ENCODE data around the gene RNF214.

Gene RNF214

GRCh38 chr11:117217141-117218084 is 15.1 kb upstream of the RNF214 start:
- Mint-ChIP-seq H3K4me1 (peaks cover 3 to 12% of the 10 kb centered on the region in 2 donors), H3K9me3 (no peaks in the 10 kb centered on the region), H3K27me3 (no peaks in the 10 kb centered on the region), H3K36me3 (peaks cover 51 to 70% of the 10 kb centered on the region in 2 donors), H3K27ac (peak overlapping the region; percentile 47), H3K4me3 (no peak overlapping the region)
- ATAC-seq (replicated peaks) (no peak), DNase-seq (no peak)

DNA sequence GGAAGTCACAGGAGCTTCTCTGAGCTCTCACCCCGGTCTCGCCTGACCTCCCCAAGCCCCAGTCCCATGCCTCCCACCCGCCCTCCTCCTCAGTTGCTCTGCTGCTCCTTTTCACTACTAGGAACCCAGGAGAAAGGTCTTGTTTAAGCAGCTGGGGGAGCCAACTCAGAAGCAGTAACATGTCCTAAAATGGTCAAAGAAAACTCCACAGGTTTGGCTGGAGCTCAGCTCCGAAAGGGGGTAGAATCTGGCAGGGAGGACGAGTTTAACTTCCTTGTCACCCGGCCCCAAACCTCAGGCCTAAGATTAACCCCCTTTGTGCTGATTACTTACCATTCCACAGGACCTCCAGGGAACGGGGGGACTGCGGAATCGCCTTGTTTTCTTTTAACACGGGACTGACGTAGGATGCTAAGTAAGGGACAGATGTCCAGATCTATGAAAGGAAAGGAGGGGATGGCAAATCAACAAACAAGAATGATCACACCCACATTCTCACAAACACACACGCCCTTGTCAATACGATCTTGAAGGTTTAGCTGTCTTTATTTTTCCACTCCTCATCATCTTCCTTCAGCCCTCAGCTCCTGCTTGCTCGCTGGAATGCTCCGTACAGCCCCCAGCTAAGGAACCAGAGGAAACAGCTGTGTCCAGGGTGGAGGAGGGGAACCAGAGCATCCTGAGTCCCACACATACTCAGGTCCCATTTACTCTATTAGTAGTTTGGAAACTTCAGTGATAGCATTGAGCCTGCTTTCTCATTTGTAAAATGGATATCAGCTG is 14.1 kb upstream of the RNF214 start:
- H3K27me3 Mint-ChIP-seq, result no peaks in the 10 kb centered on the region
- peaks cover 3 to 12% of the 10 kb centered on the region in 2 donors for H3K4me1 Mint-ChIP-seq
- H3K27ac Mint-ChIP-seq, result peak overlapping the region; percentile 44
- DNase-seq (no peak), ATAC-seq (replicated peaks) (no peak)
- peaks cover 50 to 71% of the 10 kb centered on the region in 2 donors for H3K36me3 Mint-ChIP-seq
- no peaks in the 10 kb centered on the region for H3K9me3 Mint-ChIP-seq
- H3K4me3 Mint-ChIP-seq, result no peak overlapping the region

- Mint-ChIP-seq H3K27ac (peak overlapping the region; percentile 89), H3K4me3 (no peak overlapping the region), H3K36me3 (peaks cover 54 to 74% of the 10 kb centered on the region in 2 donors), H3K27me3 (no peaks in the 10 kb centered on the region), H3K4me1 (peaks cover 3 to 12% of the 10 kb centered on the region in 2 donors), H3K9me3 (no peaks in the 10 kb centered on the region)
- DNase-seq (no peak), ATAC-seq (replicated peaks) (no peak)
Measured at GRCh38 chr11:117219001-117219400, 13.5 kb upstream of the RNF214 start.

- Mint-ChIP-seq H3K36me3 (peaks cover 53 to 74% of the 10 kb centered on the region in 2 donors), H3K27ac (peak overlapping the region; percentile 89), H3K27me3 (no peaks in the 10 kb centered on the region), H3K9me3 (no peaks in the 10 kb centered on the region), H3K4me1 (peaks cover 3 to 12% of the 10 kb centered on the region in 2 donors), H3K4me3 (no peak overlapping the region)
- DNase-seq (no peak), ATAC-seq (replicated peaks) (no peak)
Measured at GRCh38 chr11:117219455-117219854, 13.0 kb upstream of the RNF214 start.

GRCh38 chr11:117219995-117220394 is 12.5 kb upstream of the RNF214 start:
- H3K36me3 Mint-ChIP-seq, result peaks cover 53 to 74% of the 10 kb centered on the region in 2 donors
- ATAC-seq (replicated peaks), result no peak

DNA sequence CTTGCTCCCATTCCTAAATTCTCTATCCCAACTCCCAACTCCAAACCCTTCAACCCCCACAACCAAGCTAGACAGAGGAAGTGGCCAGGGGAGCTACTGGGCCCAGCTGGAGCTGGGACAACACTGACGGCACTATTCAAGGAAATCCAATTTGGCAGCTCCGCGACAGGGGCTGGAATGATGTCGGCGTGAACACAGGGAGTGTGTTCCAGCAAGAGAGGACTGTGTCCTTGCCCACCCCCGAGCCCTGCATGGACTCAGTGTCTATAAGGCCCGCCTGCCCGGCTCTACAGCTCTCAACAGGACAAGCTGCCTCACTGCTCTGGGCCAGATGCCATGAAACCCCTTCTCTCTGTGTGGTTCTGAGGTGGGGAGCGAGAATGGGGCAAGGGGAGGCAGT is 11.9 kb upstream of the RNF214 start:
- Mint-ChIP-seq H3K4me3 (no peak overlapping the region), H3K27ac (no peak overlapping the region), H3K4me1 (peaks cover 3 to 23% of the 10 kb centered on the region in 2 donors), H3K27me3 (no peaks in the 10 kb centered on the region), H3K9me3 (no peaks in the 10 kb centered on the region), H3K36me3 (peaks cover 59 to 78% of the 10 kb centered on the region in 2 donors)
- ATAC-seq (replicated peaks) (no peak), DNase-seq (no peak)

More at GRCh38 chr11:117219995-117220394, 12.5 kb upstream of the RNF214 start:
- H3K27ac Mint-ChIP-seq, result peak overlapping the region; percentile 31
- no peaks in the 10 kb centered on the region for H3K27me3 Mint-ChIP-seq
- H3K4me1 Mint-ChIP-seq, result peaks cover 3 to 17% of the 10 kb centered on the region in 2 donors
- no peak for DNase-seq
- no peak overlapping the region for H3K4me3 Mint-ChIP-seq
- no peaks in the 10 kb centered on the region for H3K9me3 Mint-ChIP-seq

- no peak for DNase-seq
- Mint-ChIP-seq H3K27ac (no peak overlapping the region), H3K4me3 (no peak overlapping the region), H3K9me3 (no peaks in the 10 kb centered on the region), H3K27me3 (no peaks in the 10 kb centered on the region), H3K36me3 (peaks cover 59 to 81% of the 10 kb centered on the region in 2 donors), H3K4me1 (peaks cover 3 to 24% of the 10 kb centered on the region in 2 donors)
- no peak for ATAC-seq (replicated peaks)
Measured at GRCh38 chr11:117220999-117221774, 11.3 kb upstream of the RNF214 start.

DNA sequence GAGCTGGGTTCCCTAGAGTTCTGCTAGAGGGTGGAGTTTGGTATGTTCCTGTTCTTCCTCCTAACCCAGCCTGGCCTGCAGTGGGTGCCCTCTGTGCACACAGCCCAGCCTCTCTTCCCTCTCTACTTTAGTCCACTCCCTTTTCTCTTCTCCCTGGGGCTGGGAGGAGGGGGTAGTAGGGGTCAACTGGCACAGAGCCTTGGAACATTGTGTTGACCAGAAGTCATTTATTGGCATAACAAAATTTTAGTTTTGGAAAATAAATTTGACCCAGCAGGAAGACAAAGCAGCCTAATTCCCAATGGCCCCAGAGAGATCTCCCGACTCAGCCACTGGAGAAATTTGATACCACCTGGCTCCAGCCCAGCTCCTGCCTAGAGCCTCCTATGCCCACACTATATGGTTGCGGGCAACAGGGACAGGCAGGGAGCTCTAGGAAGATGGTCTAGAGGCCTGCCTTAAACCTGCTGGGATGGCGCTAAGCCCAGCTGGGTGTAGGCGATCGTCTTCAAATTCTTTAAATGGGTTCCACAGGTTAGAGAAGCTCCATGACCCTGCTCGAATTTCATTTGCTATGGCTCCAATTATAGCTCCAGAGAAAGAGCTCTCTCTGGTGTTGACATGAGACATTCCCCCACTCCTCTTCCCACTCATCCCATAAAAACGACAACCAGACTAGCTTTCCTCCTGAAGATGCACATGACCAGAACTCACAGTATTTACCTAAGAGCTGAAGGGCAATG is 10.5 kb upstream of the RNF214 start:
- no peak for ATAC-seq (replicated peaks)
- peaks cover 8 to 31% of the 10 kb centered on the region in 2 donors for H3K4me1 Mint-ChIP-seq
- H3K27ac Mint-ChIP-seq, result peak overlapping the region; percentile 49
- no peaks in the 10 kb centered on the region for H3K9me3 Mint-ChIP-seq
- H3K36me3 Mint-ChIP-seq, result peaks cover 60 to 86% of the 10 kb centered on the region in 2 donors
- H3K4me3 Mint-ChIP-seq, result no peak overlapping the region
- DNase-seq, result no peak
- no peaks in the 10 kb centered on the region for H3K27me3 Mint-ChIP-seq

DNA sequence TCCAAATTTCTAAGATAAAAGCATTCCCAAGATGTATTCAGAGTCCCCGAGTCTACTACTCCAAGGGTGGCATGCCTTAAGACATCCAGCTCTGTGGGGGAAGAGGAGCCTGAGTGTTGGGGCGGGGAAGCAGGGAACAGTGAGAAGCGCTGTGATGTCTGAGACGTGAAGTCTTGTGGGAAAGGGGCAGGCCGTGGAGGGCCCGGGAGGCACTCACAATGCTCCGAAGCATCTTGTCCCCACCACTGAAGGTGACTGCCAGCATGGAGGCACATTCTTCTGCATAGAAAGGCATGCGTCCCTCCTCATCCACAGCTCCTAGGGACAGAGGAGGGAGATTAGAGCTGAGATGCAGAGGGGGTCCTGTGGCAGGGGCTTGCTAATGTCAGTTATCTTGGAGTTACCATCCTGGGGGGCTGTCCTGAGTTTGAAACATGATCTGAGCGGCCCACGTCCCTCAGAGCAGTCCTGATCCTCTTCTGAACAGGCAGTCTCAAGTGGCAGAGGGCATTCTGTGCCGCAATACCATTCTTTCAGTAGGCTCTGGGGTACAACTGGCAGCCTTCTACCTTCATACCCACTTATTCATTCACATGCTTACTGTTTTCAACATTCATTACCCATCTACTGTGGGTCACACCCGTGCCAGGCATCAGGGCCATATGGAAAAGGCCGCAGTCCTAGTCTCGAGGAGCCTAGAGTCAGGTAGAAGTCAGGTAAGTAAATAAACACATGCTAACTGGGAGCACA is 9.3 kb upstream of the RNF214 start:
- no peaks in the 10 kb centered on the region for H3K27me3 Mint-ChIP-seq
- DNase-seq (no peak), ATAC-seq (replicated peaks) (no peak)
- no peaks in the 10 kb centered on the region for H3K9me3 Mint-ChIP-seq
- H3K4me1 Mint-ChIP-seq, result peaks cover 11 to 35% of the 10 kb centered on the region in 2 donors
- H3K4me3 Mint-ChIP-seq, result no peak overlapping the region
- H3K36me3 Mint-ChIP-seq, result peaks cover 54 to 86% of the 10 kb centered on the region in 2 donors
- H3K27ac Mint-ChIP-seq, result peak overlapping the region; percentile 62

DNA sequence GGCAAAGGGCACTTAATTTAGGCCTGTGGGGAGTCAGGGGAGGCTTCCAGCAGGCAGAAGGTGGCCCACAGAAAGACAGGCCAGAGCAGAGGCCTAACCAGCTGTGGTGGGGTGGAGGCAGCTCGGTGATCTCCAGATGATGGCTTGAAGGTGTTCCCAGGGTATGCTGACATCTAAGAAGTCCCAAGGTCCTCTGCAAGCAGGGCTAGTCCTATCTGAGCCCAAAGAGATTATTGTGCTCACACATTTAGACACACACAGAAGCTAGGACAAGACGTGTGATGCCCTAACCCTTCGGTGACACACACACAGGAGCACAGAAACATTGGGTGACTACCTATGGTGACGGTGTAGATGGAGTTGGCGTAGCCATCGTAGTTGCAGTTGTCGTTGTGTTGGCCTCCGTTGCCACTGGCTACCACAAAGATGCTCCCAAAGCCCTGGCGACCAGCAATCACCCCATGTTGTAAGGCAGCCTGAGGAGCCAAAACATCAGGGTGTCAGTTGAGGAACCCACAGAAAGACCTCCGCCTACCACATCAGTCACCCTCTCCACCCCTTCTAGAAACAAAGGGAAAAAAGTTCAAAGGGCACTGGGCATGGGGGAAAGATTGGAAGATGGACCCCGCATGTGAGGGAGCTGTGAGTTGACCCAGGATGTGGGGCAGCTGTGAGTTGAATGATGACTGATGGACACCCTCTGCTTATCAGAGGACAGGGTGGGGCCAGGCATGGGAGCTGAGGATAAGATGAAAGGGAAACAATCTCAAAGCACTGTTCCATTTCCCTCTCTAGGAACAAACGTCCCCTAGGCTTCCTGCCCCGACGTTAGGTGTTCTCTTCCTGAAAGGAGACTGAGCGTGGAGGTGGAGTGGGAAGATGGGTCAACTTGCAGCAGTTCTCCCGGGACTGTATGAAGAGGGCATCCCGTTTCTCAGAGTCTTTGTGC is 8.5 kb upstream of the RNF214 start:
- peaks cover 16 to 42% of the 10 kb centered on the region in 2 donors for H3K4me1 Mint-ChIP-seq

DNA sequence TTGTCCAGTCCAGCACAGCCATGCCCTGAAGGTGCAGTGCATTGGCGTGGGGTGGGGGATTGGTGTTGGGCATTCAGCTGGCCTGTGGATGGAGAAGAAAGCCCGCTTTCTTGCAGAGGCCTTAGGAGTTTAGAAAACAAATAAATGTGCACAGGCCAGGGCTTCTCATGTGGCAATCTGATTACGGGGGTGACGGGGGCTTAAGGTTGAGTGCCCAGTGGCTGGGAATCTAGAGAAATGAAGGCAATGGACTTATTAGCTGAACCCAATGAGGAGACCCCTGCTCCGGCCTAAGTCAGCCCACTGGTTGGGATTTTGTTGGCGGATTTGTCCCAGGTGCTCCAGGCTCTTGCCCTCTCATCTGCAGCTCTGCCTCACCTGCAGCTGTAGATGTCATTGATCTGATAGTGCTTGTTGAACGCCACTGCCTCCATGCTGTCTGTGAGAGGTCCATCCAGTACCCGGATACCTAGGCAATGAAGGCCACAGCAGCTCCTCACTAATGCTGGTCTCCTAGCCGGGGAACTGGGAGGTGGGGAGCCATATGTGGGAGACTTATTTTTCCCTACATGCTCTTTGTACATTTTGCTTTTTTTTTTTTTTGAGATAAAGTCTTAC is 6.8 kb upstream of the RNF214 start:
- peaks cover 24 to 47% of the 10 kb centered on the region in 2 donors for H3K4me1 Mint-ChIP-seq
- ATAC-seq (replicated peaks), result no peak
- H3K9me3 Mint-ChIP-seq, result no peaks in the 10 kb centered on the region
- DNase-seq, result no peak
- no peaks in the 10 kb centered on the region for H3K27me3 Mint-ChIP-seq
- H3K27ac Mint-ChIP-seq, result no peak overlapping the region
- H3K36me3 Mint-ChIP-seq, result peaks cover 52 to 85% of the 10 kb centered on the region in 2 donors
- H3K4me3 Mint-ChIP-seq, result no peak overlapping the region

More for the DNA sequence above, 8.5 kb upstream of the RNF214 start:
- H3K4me3 Mint-ChIP-seq, result no peak overlapping the region
- H3K27ac Mint-ChIP-seq, result peak overlapping the region; percentile 62
- no peaks in the 10 kb centered on the region for H3K9me3 Mint-ChIP-seq
- H3K36me3 Mint-ChIP-seq, result peaks cover 57 to 83% of the 10 kb centered on the region in 2 donors
- ATAC-seq (replicated peaks) (no peak), DNase-seq (no peak)
- H3K27me3 Mint-ChIP-seq, result no peaks in the 10 kb centered on the region

Data from stimulated activated naive B cell treated with anti-CD40 and anti-IgM and Interleukin-4, amounts not matched to agents 10 μg/mL and 1 μg/mL and 100 μg/mL, for 72 hours (primary cell).